ENCODE results near the gene MYO1D.
"Not testable (repeated sequence)": the region's sequence is repeated elsewhere in the genome, so short reads cannot be mapped to it uniquely, and the experiment has no call there.

MYO1D gene

GRCh38 chr17:32720671-32721070 lies 156.3 kb downstream of the MYO1D start:
- DNase-seq, result no peak

- DNase-seq, result no peak
Measured at GRCh38 chr17:32719689-32720088, 157.2 kb downstream of the MYO1D start.

GRCh38 chr17:32714922-32715321 lies 162.0 kb downstream of the MYO1D start:
- not testable (repeated sequence) for DNase-seq

GRCh38 chr17:32714206-32714605 lies 162.7 kb downstream of the MYO1D start:
- not testable (repeated sequence) for DNase-seq

- peak; percentile 1 for DNase-seq
Measured at GRCh38 chr17:32713081-32713480, 163.8 kb downstream of the MYO1D start.

- DNase-seq, result no peak
Measured at GRCh38 chr17:32709562-32709961, 167.4 kb downstream of the MYO1D start.

GRCh38 chr17:32701871-32702270 lies 175.1 kb downstream of the MYO1D start:
- DNase-seq, result no peak

- DNase-seq, result no peak
Measured at GRCh38 chr17:32699247-32699646, 177.7 kb downstream of the MYO1D start.

GRCh38 chr17:32697728-32698625 lies 178.9 kb downstream of the MYO1D start:
- no peak for DNase-seq

GRCh38 chr17:32696426-32696825 lies 180.5 kb downstream of the MYO1D start:
- no peak for DNase-seq

GRCh38 chr17:32695864-32696263 lies 181.1 kb downstream of the MYO1D start:
- no peak for DNase-seq

GRCh38 chr17:32693194-32693897 lies 183.6 kb downstream of the MYO1D start:
- DNase-seq, result no peak

GRCh38 chr17:32692179-32692578 lies 184.7 kb downstream of the MYO1D start:
- DNase-seq, result no peak

- no peak for DNase-seq
Measured at GRCh38 chr17:32689348-32689747, 187.6 kb downstream of the MYO1D start.

GRCh38 chr17:32688221-32688620 lies 188.7 kb downstream of the MYO1D start:
- no peak for DNase-seq

- DNase-seq, result no peak
Measured at GRCh38 chr17:32684087-32684958, 192.6 kb downstream of the MYO1D start.

GRCh38 chr17:32673964-32674363 lies 203.0 kb downstream of the MYO1D start:
- DNase-seq, result no peak

GRCh38 chr17:32672711-32673110 lies 204.2 kb downstream of the MYO1D start:
- no peak for DNase-seq

GRCh38 chr17:32671896-32672295 lies 205.0 kb downstream of the MYO1D start:
- no peak for DNase-seq

GRCh38 chr17:32664936-32665583 lies 211.9 kb downstream of the MYO1D start:
- DNase-seq, result no peak

GRCh38 chr17:32660496-32660985 lies 216.4 kb downstream of the MYO1D start:
- DNase-seq, result no peak

GRCh38 chr17:32659419-32659842 lies 217.5 kb downstream of the MYO1D start:
- DNase-seq, result peak; percentile 59

All from fibroblast of upper back skin (primary cell).